Measurements from ENCODE around the gene TYRO3. TPM values are rescaled to one million over a fixed set of nuclear protein-coding genes. Genes with fewer than 3 reads are reported as not detected.

TYRO3 gene
- total and polyA plus RNA-seq, 11 donors, result 2.5 to 15.4 (median 3.7) TPM

GRCh38 chr15:41572866-41573265, 13.9 kb downstream of the TYRO3 start:
- intact Hi-C loops (cut with DNase I), result no loop called here
- ATAC-seq (no peak), DNase-seq (no peak)
- H3K27me3 ChIP-seq, result no peaks in the 10 kb centered on the region
- WGBS, 4 donors, result 96 to 100% (median 98%) methylated on average over 1 to 8 of the region's 8 CpGs
- no peak overlapping the region for H3K27ac ChIP-seq
- no peak overlapping the region for H3K4me3 ChIP-seq
- H3K4me1 ChIP-seq, result peaks cover 0 to 11% (median 6%) of the 10 kb centered on the region in 12 donors
- no peaks in the 10 kb centered on the region for H3K36me3 ChIP-seq
- TF ChIP-seq POLR2A (IDR thresholded peaks at IDR 0.05), result no peak
- TF ChIP-seq, protein P1, sequence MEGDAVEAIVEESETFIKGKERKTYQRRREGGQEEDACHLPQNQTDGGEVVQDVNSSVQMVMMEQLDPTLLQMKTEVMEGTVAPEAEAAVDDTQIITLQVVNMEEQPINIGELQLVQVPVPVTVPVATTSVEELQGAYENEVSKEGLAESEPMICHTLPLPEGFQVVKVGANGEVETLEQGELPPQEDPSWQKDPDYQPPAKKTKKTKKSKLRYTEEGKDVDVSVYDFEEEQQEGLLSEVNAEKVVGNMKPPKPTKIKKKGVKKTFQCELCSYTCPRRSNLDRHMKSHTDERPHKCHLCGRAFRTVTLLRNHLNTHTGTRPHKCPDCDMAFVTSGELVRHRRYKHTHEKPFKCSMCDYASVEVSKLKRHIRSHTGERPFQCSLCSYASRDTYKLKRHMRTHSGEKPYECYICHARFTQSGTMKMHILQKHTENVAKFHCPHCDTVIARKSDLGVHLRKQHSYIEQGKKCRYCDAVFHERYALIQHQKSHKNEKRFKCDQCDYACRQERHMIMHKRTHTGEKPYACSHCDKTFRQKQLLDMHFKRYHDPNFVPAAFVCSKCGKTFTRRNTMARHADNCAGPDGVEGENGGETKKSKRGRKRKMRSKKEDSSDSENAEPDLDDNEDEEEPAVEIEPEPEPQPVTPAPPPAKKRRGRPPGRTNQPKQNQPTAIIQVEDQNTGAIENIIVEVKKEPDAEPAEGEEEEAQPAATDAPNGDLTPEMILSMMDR (IDR thresholded peaks at IDR 0.05), result no peak
- no peaks in the 10 kb centered on the region for H3K9me3 ChIP-seq

DNA sequence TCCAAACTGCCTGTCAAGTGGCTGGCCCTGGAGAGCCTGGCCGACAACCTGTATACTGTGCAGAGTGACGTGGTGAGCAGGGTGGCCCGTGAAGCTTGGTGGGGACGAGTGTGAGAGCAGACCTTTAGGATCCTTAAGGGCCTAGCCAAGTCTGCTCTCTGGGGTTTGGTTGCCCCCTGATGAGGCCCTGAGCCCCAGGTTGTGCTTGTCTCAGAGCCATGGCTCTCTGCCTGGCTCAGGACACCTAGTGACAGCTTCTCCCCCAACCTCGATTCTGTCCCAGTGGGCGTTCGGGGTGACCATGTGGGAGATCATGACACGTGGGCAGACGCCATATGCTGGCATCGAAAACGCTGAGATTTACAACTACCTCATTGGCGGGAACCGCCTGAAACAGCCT, 14.4 kb downstream of the TYRO3 start:
- Histone ChIP-seq H3K9me3 (no peaks in the 10 kb centered on the region), H3K4me3 (no peak overlapping the region), H3K27ac (no peak overlapping the region), H3K4me1 (peaks cover 0 to 6% (median 3%) of the 10 kb centered on the region in 12 donors), H3K27me3 (no peaks in the 10 kb centered on the region), H3K36me3 (no peaks in the 10 kb centered on the region)
- DNase-seq (no peak), ATAC-seq (peak in 1 of 4 donors; percentile 5)
- WGBS, 4 donors, result 92 to 95% (median 94%) methylated on average over 13 of the region's 13 CpGs
- intact Hi-C loops (cut with DNase I), result no loop called here
- TF ChIP-seq POLR2A (IDR thresholded peaks at IDR 0.05), result no peak
- TF ChIP-seq, protein P1 (IDR thresholded peaks at IDR 0.05), result no peak

DNA sequence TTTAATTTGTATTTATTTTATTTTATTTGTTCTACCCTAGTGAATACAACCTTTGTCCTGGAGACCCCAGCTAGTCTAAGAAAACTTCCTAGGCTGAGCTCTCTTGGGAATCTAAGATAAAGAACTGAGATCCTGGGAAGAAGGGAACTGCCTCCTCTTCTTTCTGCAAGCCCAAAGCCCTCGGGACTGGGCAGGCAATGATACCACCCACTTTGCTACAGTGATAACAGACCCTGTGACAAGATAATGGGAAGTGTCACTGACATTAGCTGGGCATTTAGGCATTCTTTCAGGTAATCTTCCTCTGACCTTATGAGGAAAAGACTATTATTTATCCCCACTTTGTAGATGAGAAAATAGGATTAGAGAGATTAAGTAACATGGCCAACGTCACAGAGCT, 15.1 kb downstream of the TYRO3 start:
- no peak for TF ChIP-seq POLR2A (IDR thresholded peaks at IDR 0.05)
- TF ChIP-seq, protein P1 (IDR thresholded peaks at IDR 0.05), result no peak
- H3K9me3 ChIP-seq, result no peaks in the 10 kb centered on the region
- intact Hi-C loops (cut with DNase I), result loop anchor here in 1 of 10 donors (1.0 kb wide), 1 partner anchor 25 kb away; no protein-coding TSS in a partner anchor
- H3K27me3 ChIP-seq, result no peaks in the 10 kb centered on the region
- no peaks in the 10 kb centered on the region for H3K36me3 ChIP-seq
- no peak overlapping the region for H3K4me3 ChIP-seq
- 51 to 58% (median 55%) methylated on average over 2 of the region's 2 CpGs for WGBS, 4 donors
- H3K4me1 ChIP-seq, result peaks cover 0 to 7% (median 0%) of the 10 kb centered on the region in 12 donors
- no peak for DNase-seq
- H3K27ac ChIP-seq, result no peak overlapping the region
- no peak for ATAC-seq

GRCh38 chr15:41575282-41575681, 16.3 kb downstream of the TYRO3 start:
- intact Hi-C loops (cut with DNase I), result no loop called here
- WGBS, 4 donors, result 61 to 78% (median 73%) methylated on average over 6 of the region's 6 CpGs
- peak in 3 of 4 donors; percentile 57 to 68 (median 59) for ATAC-seq

More at GRCh38 chr15:41575282-41575681, 16.3 kb downstream of the TYRO3 start:
- no peak for TF ChIP-seq POLR2A (IDR thresholded peaks at IDR 0.05)
- Histone ChIP-seq H3K4me3 (no peak overlapping the region), H3K4me1 (peaks cover 0 to 7% (median 0%) of the 10 kb centered on the region in 12 donors), H3K27me3 (no peaks in the 10 kb centered on the region), H3K27ac (no peak overlapping the region), H3K9me3 (no peaks in the 10 kb centered on the region), H3K36me3 (no peaks in the 10 kb centered on the region)
- no peak for DNase-seq

All from heart left ventricle (tissue), 16 donors.